H1 (cell line): ENCODE results near the gene RGR. TPM values are rescaled to one million over a fixed set of nuclear protein-coding genes. Genes with fewer than 3 reads are reported as not detected.

ENCODE experiments used
- CTCF ChIA-PET: fragments of 300-600 bp; sonication (Branson Sonifier 250); formaldehyde crosslinking; loops from one replicate; lab custom pipeline; 2021; ENCODE audit not compliant: partially characterized antibody; lab: Charles Lee
- POLR2A ChIA-PET: fragments of 300-600 bp; sonication (Branson Sonifier 250); formaldehyde crosslinking; loops from one replicate; lab custom pipeline; 2021; ENCODE audit warnings: inconsistent platforms; ENCODE audit not compliant: partially characterized antibody; lab: Charles Lee
- DNase-seq, 2 experiments: peaks; one replicate each; pipeline versions ENCODE4 v3.0.0 to v3.0.0-alpha.2; 2010 to 2022; ENCODE audit warnings: low spot score in 2 of 2, low read depth in 1 of 2, mixed read lengths in 1 of 2
- FAIRE-seq: peaks from 2 replicates; lab custom pipeline; 2011; peaks lifted over from hg19 to GRCh38; lab: Jason Lieb, UNC
- H2AFZ ChIP-seq: 2 replicates; pipeline ENCODE4 v1.8.1; 2012; ENCODE audit warnings: low read length, inconsistent platforms
- H2AK5ac ChIP-seq: 2 replicates; pipeline ENCODE4 v1.6.1; 2013; ENCODE audit warnings: low read depth, low read length
- H2BK120ac ChIP-seq: replicated peaks from 2 replicates; pipeline ENCODE3; 2013; ENCODE audit warnings: low read depth, low read length, inconsistent platforms
- H2BK12ac ChIP-seq: 2 replicates; pipeline ENCODE4 v1.6.1; 2013; ENCODE audit warnings: low read depth, low read length
- H2BK15ac ChIP-seq: 2 replicates; pipeline ENCODE4 v1.6.1; 2013; ENCODE audit warnings: low read length
- H2BK20ac ChIP-seq: 2 replicates; pipeline ENCODE4 v1.6.1; 2013; ENCODE audit warnings: low read length
- H2BK5ac ChIP-seq: 2 replicates; pipeline ENCODE4 v1.6.1; 2013; ENCODE audit warnings: low read depth, low read length
- H3K14ac ChIP-seq: 2 replicates; pipeline ENCODE4 v1.6.1; 2013; ENCODE audit warnings: inconsistent platforms; ENCODE audit not compliant: insufficient read length
- H3K18ac ChIP-seq: 2 replicates; pipeline ENCODE4 v1.6.1; 2013; ENCODE audit warnings: low read length; ENCODE audit errors: extremely low read depth
- H3K23ac ChIP-seq: 2 replicates; pipeline ENCODE4 v1.6.1; 2013; ENCODE audit warnings: inconsistent platforms; ENCODE audit not compliant: insufficient read length
- H3K23me2 ChIP-seq: 2 replicates; pipeline ENCODE4 v1.6.1; 2013; ENCODE audit warnings: low read depth, low read length
- H3K27ac ChIP-seq: 2 replicates; pipeline ENCODE4 v1.6.1; 2011; ENCODE audit warnings: low read depth, low read length, inconsistent platforms
- H3K27me3 ChIP-seq, 4 experiments: replicated peaks in 1 of 4; 1 replicate in 1 of 4; 2 replicates in 3 of 4; pipeline versions ENCODE4 v1.6.1 to v1.8.1; 2011 to 2013; ENCODE audit warnings: low read length in 3 of 4, mild to moderate bottlenecking in 3 of 4, inconsistent platforms in 2 of 4, mixed read lengths in 2 of 4, moderate library complexity in 1 of 4; ENCODE audit not compliant: control insufficient read depth in 3 of 4, insufficient read depth in 3 of 4; ENCODE audit errors: extremely low read depth in 1 of 4
- H3K36me3 ChIP-seq, 4 experiments: 2 replicates each; pipeline versions ENCODE4 v1.6.1 to v1.8.1; 2011 to 2013; ENCODE audit warnings: mild to moderate bottlenecking in 4 of 4, low read length in 3 of 4, moderate library complexity in 2 of 4, control low read depth in 1 of 4, inconsistent platforms in 1 of 4; ENCODE audit not compliant: insufficient read depth in 4 of 4, control insufficient read depth in 2 of 4
- H3K4ac ChIP-seq: replicated peaks from 2 replicates; pipeline ENCODE3; 2013; ENCODE audit warnings: low read length, low read depth, mixed read lengths, inconsistent platforms; ENCODE audit not compliant: insufficient read length
- H3K4me1 ChIP-seq, 4 experiments: replicated peaks in 1 of 4; 1 replicate in 1 of 4; 2 replicates in 3 of 4; pipeline versions ENCODE4 v1.6.1 to v1.8.1; 2011 to 2013; ENCODE audit warnings: low read length in 3 of 4, inconsistent platforms in 2 of 4, mixed read lengths in 1 of 4; ENCODE audit not compliant: insufficient read depth in 4 of 4, control insufficient read depth in 3 of 4
- H3K4me2 ChIP-seq, 2 experiments: 2 replicates each; pipeline versions ENCODE4 v1.6.1 to v1.8.1; 2011 to 2013; ENCODE audit warnings: low read depth in 2 of 2, low read length in 2 of 2, control low read depth in 1 of 2, inconsistent platforms in 1 of 2, mild to moderate bottlenecking in 1 of 2; ENCODE audit not compliant: insufficient read depth in 1 of 2
- H3K4me3 ChIP-seq, 4 experiments: fragments of 200-600, 300-600 bp in 1 of 4; sonication (generic), shearing (Covaris generic), sonication (Bioruptor Twin) in 1 of 4; 2 replicates each; pipeline versions ENCODE4 v1.5.1 to v1.8.1; 2011 to 2016; ENCODE audit warnings: low read length in 4 of 4, low read depth in 3 of 4, control low read depth in 2 of 4, inconsistent platforms in 2 of 4, mild to moderate bottlenecking in 2 of 4, mixed read lengths in 1 of 4, moderate library complexity in 1 of 4; ENCODE audit not compliant: insufficient read depth in 2 of 4; ENCODE audit errors: extremely low read depth in 1 of 4
- H3K56ac ChIP-seq: replicated peaks from 2 replicates; pipeline ENCODE3; 2013; ENCODE audit warnings: low read depth, mild to moderate bottlenecking, mixed read lengths, low read length, inconsistent platforms; ENCODE audit not compliant: insufficient read length
- H3K79me1 ChIP-seq: 2 replicates; pipeline ENCODE4 v1.6.1; 2013; ENCODE audit warnings: low read depth, low read length, control low read depth
- H3K79me2 ChIP-seq, 2 experiments: 2 replicates each; pipeline versions ENCODE4 v1.6.1 to v1.8.1; 2012 to 2013; ENCODE audit warnings: low read length in 2 of 2, mild to moderate bottlenecking in 2 of 2, inconsistent platforms in 1 of 2; ENCODE audit not compliant: insufficient read depth in 2 of 2, control insufficient read depth in 1 of 2
- H3K9ac ChIP-seq, 4 experiments: replicated peaks in 1 of 4; 1 replicate in 1 of 4; 2 replicates in 3 of 4; pipeline versions ENCODE4 v1.6.1 to v1.8.1; 2011 to 2013; ENCODE audit warnings: low read depth in 3 of 4, low read length in 3 of 4, control low read depth in 2 of 4, mild to moderate bottlenecking in 2 of 4, moderate library complexity in 2 of 4, inconsistent platforms in 1 of 4; ENCODE audit errors: extremely low read depth in 1 of 4
- H3K9me3 ChIP-seq, 2 experiments: 2 replicates each; pipeline versions ENCODE4 v1.6.1 to v1.8.1; 2012 to 2013; ENCODE audit warnings: mild to moderate bottlenecking in 2 of 2, moderate library complexity in 2 of 2, control low read depth in 1 of 2, inconsistent platforms in 1 of 2, low read depth in 1 of 2, low read length in 1 of 2, mixed read lengths in 1 of 2; ENCODE audit not compliant: insufficient read depth in 2 of 2
- H4K20me1 ChIP-seq, 2 experiments: replicated peaks in 1 of 2; 2 replicates each; pipeline versions ENCODE3 to v1.8.1; 2011 to 2013; ENCODE audit warnings: inconsistent platforms in 2 of 2, low read length in 2 of 2, mild to moderate bottlenecking in 1 of 2; ENCODE audit not compliant: insufficient read depth in 2 of 2, control insufficient read depth in 1 of 2
- H4K5ac ChIP-seq: 2 replicates; pipeline ENCODE4 v1.6.1; 2013; ENCODE audit warnings: low read length, low read depth, mixed read lengths, inconsistent platforms; ENCODE audit not compliant: insufficient read length
- H4K8ac ChIP-seq: 2 replicates; pipeline ENCODE4 v1.8.0; 2013; ENCODE audit warnings: mild to moderate bottlenecking, moderate library complexity, low read length, inconsistent platforms; ENCODE audit not compliant: insufficient read depth; ENCODE audit errors: extremely low read depth
- H4K91ac ChIP-seq: replicated peaks from 2 replicates; pipeline ENCODE3; 2013; ENCODE audit warnings: low read length, mixed read lengths, inconsistent platforms; ENCODE audit not compliant: insufficient read length
- CHD1 ChIP-seq: IDR thresholded peaks from 2 replicates; pipeline ENCODE4 v1.6.1; 2012; ENCODE audit warnings: low read depth, low read length, improper control_type of control experiment
- CREB1 ChIP-seq: IDR thresholded peaks from 2 replicates; pipeline ENCODE4 v1.6.1; 2012; ENCODE audit warnings: inconsistent platforms
- EP300 ChIP-seq, 2 experiments: IDR thresholded peaks; 1 replicate in 1 of 2; 2 replicates in 1 of 2; pipeline ENCODE4 v1.6.1; 2011 to 2012; ENCODE audit warnings: low read depth in 2 of 2, low read length in 2 of 2, mild to moderate bottlenecking in 2 of 2, borderline replicate concordance in 1 of 2, inconsistent platforms in 1 of 2, moderate library complexity in 1 of 2
- HDAC2 ChIP-seq, 2 experiments: fragments of 300-600 bp in 1 of 2; sonication (generic) in 1 of 2; IDR thresholded peaks; 2 replicates each; pipeline ENCODE4 v1.6.1; 2011 to 2012; ENCODE audit warnings: low read depth in 2 of 2, low read length in 2 of 2, mild to moderate bottlenecking in 2 of 2, moderate library complexity in 2 of 2, borderline replicate concordance in 1 of 2, inconsistent platforms in 1 of 2
- MAFK ChIP-seq: IDR thresholded peaks from 2 replicates; pipeline ENCODE4 v1.6.1; 2012; ENCODE audit warnings: low read depth, mild to moderate bottlenecking, improper control_type of control experiment, low read length
- NRF1 ChIP-seq: IDR thresholded peaks from 2 replicates; pipeline ENCODE4 v1.6.1; 2011; ENCODE audit warnings: mild to moderate bottlenecking, low read depth, low read length, improper control_type of control experiment
- WGBS, 2 experiments: shearing (Covaris generic) in 1 of 2; methylation state at CpG; one replicate each; pipeline versions ENCODE4 v1.1.6 to v1.1.7; 2013 to 2015; ENCODE audit warnings: low lambda C conversion rate in 2 of 2, mixed read lengths in 2 of 2, inconsistent platforms in 1 of 2, low coverage in 1 of 2, missing lambda C conversion rate in 1 of 2; ENCODE audit not compliant: insufficient replicate concordance in 2 of 2, insufficient coverage in 1 of 2, insufficient read length in 1 of 2; ENCODE audit errors: extremely low coverage in 1 of 2, missing lambda C conversion rate in 1 of 2; 5-methylcytosine and 5-hydroxymethylcytosine counted together
- polyA plus RNA-seq, 7 experiments: library from polyadenylated mRNA; depleted of rRNA in 3 of 7; stranded (reverse) in 5 of 7; unstranded in 2 of 7; fragments of >200 nt in 5 of 7; fragments of 200-250 nt in 2 of 7; gene quantifications; 1 replicate in 5 of 7; 2 replicates in 1 of 7; 4 replicates in 1 of 7; pipeline versions ENCODE4 v1.2.1 to v1.2.3, GENCODE V29; 2011 to 2013; ENCODE audit warnings: missing spikeins in 2 of 7, mixed read lengths in 2 of 7
- total RNA-seq: library from RNA; stranded (reverse); fragmentation: NEBNext Ultra II Directional; extraction: Animal tissue kit (Norgen Biotek cat#: 25700); gene quantifications from 2 replicates; pipeline ENCODE4 v1.2.1, GENCODE V29; 2021
- TF ChIP-seq, protein P1 (sequence below), 3 experiments: IDR thresholded peaks; 1 replicate in 2 of 3; 2 replicates in 1 of 3; pipeline versions ENCODE4 v1.5.1 to v1.6.1; 2011; ENCODE audit warnings: low read length in 3 of 3, mild to moderate bottlenecking in 3 of 3, inconsistent platforms in 2 of 3, low read depth in 1 of 3, moderate library complexity in 1 of 3; ENCODE audit not compliant: insufficient read depth in 1 of 3; ENCODE audit errors: control extremely low read depth in 1 of 3

The RGR gene
- total and polyA plus RNA-seq, 2 of the 8 experiments (the other 6 are each of a cell fraction or from before 2014, with no cell fraction given), result not detected

DNA sequence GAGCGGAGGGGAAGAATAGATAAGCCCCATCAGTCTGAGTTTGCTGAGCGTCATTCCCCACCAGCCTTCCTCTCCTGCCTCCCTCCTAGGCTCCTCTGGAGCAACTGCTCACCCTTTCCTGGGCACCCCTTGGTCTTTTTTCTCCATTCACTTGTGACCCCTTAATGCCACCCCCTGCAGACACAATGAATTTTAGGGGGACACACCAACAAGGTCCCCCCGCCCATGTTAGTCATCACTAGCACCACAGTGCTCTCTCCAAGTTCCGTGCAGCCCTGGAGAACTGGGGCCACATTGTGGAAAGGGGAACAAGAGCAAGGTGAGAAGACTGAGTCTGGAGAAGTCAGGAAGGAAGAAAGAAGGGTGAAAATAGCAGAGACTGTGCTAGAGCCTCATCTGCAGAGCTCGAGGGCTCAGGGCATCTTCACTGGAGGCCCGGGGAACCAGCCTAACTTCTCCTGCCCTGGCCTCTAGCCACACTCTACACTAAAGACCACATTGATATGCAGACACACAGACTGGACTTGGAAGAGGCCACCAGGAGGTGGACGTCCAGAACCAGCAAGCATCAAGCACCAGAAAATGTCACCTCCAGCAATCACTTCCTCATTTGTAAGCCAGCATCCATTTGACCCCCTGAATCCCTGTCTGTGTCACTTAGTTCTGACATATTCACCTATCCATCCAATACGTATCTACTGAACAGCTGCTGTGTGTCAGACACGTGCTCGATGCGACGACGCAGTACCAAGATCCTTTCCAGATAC lies 17.5 kb downstream of the RGR start:
- Histone ChIP-seq H3K79me1 (no peaks in the 10 kb centered on the region), H3K23ac (no peak overlapping the region), H2BK12ac (no peak overlapping the region), H2BK5ac (no peak overlapping the region), H2AK5ac (no peak overlapping the region)
- WGBS, 2 experiments, result 82% methylated on average over 13 of the region's 13 CpGs; no CpG with 5 or more reads in 1 of the 2 experiments
- no peak for TF ChIP-seq NRF1
- TF ChIP-seq EP300 (IDR thresholded peaks at IDR 0.05; ENCODE audit: borderline replicate concordance in 1 of 2, low read depth in 2 of 2, low read length in 2 of 2), result no peak
- no peak for TF ChIP-seq CREB1
- TF ChIP-seq, protein P1, sequence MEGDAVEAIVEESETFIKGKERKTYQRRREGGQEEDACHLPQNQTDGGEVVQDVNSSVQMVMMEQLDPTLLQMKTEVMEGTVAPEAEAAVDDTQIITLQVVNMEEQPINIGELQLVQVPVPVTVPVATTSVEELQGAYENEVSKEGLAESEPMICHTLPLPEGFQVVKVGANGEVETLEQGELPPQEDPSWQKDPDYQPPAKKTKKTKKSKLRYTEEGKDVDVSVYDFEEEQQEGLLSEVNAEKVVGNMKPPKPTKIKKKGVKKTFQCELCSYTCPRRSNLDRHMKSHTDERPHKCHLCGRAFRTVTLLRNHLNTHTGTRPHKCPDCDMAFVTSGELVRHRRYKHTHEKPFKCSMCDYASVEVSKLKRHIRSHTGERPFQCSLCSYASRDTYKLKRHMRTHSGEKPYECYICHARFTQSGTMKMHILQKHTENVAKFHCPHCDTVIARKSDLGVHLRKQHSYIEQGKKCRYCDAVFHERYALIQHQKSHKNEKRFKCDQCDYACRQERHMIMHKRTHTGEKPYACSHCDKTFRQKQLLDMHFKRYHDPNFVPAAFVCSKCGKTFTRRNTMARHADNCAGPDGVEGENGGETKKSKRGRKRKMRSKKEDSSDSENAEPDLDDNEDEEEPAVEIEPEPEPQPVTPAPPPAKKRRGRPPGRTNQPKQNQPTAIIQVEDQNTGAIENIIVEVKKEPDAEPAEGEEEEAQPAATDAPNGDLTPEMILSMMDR (IDR thresholded peaks at IDR 0.05; ENCODE audit: control extremely low read depth in 1 of 3, insufficient read depth in 1 of 3, low read depth in 1 of 3, low read length in 3 of 3), result no peak
- no peak for TF ChIP-seq MAFK
- no peak for TF ChIP-seq HDAC2 (IDR thresholded peaks at IDR 0.05; ENCODE audit: borderline replicate concordance in 1 of 2, low read depth in 2 of 2, low read length in 2 of 2)
- no peak for TF ChIP-seq CHD1
- TF ChIP-seq, all 59 proteins: peak for 0
- FAIRE-seq (no peak), DNase-seq (peak in 1 of 2 experiments; percentile 10)
- Histone ChIP-seq H3K14ac (no peak overlapping the region), H4K5ac (no peak overlapping the region), H4K91ac (no peak overlapping the region), H2BK120ac (no peak overlapping the region), H4K8ac (no peak overlapping the region), H3K4me3 (no peak overlapping the region), H2BK15ac (no peak overlapping the region), H3K4me1 (no peaks in the 10 kb centered on the region), H3K9me3 (no peaks in the 10 kb centered on the region), H2BK20ac (no peak overlapping the region), H3K23me2 (no peaks in the 10 kb centered on the region), H3K27ac (no peak overlapping the region), H3K36me3 (no peaks in the 10 kb centered on the region), H3K18ac (no peak overlapping the region), H3K9ac (no peak overlapping the region), H2AFZ (no peak overlapping the region), H3K27me3 (no peaks in the 10 kb centered on the region), H3K4me2 (no peak overlapping the region), H4K20me1 (no peaks in the 10 kb centered on the region), H3K56ac (no peak overlapping the region), H3K79me2 (no peaks in the 10 kb centered on the region), H3K4ac (no peak overlapping the region)
- POLR2A ChIA-PET, result no interaction called here
- CTCF ChIA-PET, result interaction anchor here (0.8 to 15.5 kb wide), 10 partner anchors 20 to 280 kb away, joined by 3 to 558 read pairs (median 4); no protein-coding TSS in a partner anchor
